ENCODE data around the gene PRSS37.
"Not testable (repeated sequence)": the region's sequence is repeated elsewhere in the genome, so short reads cannot be mapped to it uniquely, and the experiment has no call there.

Gene PRSS37, protein sequence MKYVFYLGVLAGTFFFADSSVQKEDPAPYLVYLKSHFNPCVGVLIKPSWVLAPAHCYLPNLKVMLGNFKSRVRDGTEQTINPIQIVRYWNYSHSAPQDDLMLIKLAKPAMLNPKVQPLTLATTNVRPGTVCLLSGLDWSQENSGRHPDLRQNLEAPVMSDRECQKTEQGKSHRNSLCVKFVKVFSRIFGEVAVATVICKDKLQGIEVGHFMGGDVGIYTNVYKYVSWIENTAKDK

DNA sequence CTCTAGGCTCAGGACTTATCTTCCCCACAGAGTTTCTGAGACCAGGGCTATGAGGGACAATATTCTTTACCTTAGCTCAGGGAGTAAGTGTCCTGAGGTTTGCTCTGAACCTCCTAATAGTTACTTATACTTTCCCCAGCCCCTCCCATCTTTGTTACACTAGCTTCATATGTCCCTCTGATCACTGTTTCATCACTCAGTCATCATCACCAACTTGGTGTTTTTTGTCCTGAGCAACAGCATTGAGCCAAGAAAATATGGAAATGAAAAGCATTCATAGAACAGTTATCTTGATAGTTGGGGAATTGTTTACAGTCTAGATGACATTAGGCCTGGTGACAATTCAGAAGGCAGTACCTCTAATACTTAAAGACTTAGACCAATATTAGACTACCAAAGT, at the start of gene PRSS37:
Gene PRSS37, minus strand, starts transcription at position 101 of the 400 bp plus-strand sequence. CDS start 436 bp downstream, outside the sequence.
- no peak for DNase-seq (ENCODE audit: low read depth in 2 of 2)

DNA sequence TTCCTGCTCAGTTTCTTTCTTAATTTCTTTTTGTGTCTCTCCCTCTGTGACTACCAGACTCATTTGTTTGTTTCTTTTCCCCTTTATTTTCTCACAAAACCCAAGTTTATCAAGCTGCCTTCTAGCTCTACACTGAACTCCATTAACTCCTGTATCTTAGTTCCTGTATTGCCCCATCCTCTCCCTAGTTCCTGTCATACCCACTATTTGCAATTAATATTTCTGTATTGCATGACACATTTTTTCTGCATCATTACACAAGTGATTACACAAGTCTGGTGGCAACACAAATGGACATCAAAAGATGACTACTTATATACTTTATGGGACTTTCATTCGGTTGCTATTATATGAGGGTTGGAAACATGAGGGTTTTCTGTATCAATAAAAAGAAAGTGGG, 48.0 kb upstream of the PRSS37 start:
- no peak for DNase-seq (ENCODE audit: low read depth in 2 of 2)

DNA sequence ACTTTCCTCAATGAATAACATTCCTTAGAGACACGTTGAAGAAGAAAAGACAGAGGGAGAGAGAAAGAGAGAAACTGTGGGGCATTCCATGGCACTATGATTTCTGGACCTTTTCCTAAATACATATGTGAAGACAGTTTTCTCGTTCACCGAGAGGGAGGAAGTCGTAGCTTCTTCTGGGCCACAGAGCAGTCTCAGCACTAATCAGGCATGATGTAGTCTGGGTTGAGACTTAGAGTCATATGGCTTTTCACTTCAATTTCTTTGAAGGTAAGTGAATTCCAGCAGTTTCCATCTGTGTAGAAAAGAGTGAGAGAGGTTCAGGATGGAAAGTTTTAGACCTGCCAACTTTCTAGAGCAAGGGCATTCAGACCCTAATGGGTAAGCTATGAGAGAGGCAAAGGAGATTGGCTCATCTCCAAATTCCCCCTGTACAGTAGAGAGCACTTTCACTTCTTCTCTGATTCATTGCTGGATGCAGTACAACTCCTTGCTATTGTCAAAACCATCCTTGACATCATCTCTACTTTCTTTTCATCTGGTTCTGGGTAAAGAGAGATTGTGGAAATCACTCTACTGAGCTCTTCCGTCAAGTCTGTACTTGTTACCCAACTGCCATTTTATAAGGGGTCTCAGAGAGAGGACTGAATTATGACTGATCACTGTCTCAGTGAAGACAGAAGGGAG, 43.4 kb upstream of the PRSS37 start:
- DNase-seq (ENCODE audit: low read depth in 2 of 2) = no peak

DNA sequence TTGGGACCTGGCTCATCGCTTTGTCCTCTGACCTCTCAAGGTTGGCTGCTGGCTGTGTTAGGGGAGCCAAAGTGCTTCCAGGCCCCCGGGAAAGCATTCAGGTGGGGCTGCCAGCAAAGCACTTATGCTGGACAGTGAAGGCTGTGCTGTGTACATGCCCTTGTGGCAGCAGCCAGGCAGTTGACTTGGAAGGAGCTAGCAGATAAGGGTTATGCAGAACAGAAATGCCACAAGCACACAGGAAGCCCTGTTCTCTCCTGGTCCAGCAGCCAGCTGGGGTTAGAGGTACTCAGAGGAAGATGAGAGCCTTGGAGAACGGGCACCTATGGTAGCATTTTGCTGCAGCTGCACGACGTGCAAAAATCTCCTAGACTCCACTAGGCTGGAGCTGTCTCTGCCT, 39.7 kb upstream of the PRSS37 start:
- DNase-seq (ENCODE audit: low read depth in 2 of 2) = no peak

GRCh38 chr7:141877365-141877764, 36.1 kb upstream of the PRSS37 start:
- no peak for DNase-seq (ENCODE audit: low read depth in 2 of 2)

DNA sequence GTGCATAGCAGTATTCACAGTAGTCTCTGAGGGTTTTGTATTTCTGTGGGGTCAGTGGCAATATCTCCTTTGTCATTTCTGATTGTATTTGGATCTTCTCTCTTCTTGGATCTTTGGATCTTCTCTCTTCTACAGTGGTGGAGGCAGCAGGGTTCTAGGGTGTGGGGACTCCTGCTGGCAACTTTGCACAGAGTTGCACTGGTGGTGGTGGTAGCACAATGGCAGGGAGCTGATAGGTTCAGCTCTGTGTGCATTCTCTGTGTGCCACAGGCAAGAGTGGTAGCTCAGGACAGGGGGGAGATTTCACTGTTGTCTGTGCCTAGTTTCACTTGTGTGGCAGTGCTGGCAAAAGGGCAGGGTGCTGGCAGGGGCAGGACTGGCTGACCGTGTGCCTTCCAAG, 35.1 kb upstream of the PRSS37 start:
- no peak for DNase-seq (ENCODE audit: low read depth in 2 of 2)

DNA sequence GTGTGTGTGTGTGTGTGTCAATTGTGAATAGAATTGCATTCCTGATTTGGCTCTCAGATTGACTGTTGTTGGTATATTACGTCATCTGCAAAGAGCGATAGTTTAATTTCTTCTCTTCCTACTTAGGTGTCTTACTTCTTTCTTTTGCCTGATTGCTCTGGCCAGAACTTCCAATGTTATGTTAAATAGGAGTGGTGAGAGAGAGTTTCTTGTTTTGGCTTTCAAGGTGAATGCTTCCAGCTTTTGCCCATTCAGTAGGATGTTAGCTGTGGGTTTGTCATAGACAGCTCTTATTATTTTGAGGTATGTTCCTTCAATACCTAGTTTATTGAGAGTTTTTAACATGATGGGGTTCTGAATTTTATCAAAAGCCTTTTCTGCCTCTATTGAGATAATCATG, 34.2 kb upstream of the PRSS37 start:
- DNase-seq (ENCODE audit: low read depth in 2 of 2) = no peak

DNA sequence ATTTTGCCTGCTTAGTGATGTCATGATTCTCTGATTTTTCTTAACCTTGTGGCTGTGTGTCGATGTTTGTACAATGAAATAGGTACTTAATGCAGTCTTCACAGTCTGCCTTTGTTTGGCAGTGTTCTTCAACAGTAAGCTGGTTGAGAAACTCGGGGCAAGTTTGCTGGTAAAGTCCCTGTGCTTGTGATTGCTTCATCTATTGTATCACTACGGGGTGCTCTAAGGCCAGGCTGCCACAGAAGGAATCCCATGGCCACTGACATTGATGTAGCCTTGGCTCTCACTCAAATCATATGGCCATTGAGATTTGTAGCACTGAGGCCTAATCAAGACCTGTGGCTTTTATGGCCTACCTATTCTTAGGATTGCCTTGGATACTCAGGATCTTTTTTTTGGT, 33.5 kb upstream of the PRSS37 start:
- no peak for DNase-seq (ENCODE audit: low read depth in 2 of 2)

GRCh38 chr7:141872931-141873330, 31.6 kb upstream of the PRSS37 start:
- DNase-seq (ENCODE audit: low read depth in 2 of 2) = no peak

DNA sequence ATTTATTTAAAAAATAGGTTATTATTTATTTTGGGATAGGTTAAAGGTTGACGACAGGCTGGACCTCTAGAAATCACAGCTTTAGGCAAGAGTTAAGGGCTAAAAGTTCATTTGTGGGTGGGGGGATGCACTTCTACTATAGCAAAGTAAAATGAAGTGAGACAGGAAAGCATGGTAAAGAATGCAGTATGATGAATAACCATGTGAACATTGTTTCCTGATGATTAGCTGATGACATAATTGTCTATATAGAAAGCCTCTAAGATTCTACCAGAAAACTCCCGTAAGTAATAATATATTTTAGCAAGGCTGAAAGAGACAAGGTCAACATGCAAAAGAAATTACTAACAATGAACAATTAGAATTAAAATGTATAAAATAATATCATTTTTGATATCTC, 25.7 kb upstream of the PRSS37 start:
- no peak for DNase-seq (ENCODE audit: low read depth in 2 of 2)

DNA sequence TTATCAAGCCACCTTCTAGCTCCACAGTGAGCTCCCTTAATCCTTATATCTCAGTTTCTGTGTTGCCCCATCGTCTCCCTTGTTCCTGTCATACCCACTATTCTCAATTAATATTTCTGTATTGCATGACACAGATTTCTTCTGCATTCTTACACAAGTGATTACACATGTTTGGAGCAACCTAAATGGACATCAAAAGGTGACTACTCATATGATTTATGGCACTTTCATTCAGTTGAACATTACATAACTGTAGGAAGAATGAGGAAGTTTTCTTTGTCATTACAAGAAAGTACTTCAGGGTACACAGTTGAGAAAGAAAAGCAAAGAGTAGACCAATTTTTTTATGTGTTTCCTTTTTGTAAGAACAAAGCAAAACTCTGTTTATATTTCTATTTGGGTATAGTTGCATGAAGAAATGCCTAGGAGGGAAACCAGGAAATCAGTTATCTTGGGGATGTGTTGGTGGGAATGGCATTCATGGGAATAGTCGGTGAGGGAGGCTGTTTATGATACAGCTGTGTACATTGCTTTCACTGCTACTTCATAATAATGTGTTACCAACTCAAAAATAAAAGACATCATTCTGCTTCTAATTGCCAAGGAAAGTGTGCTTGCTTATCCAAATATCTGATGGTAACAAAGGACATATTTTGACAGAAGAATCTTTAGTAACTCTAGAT, 23.6 kb upstream of the PRSS37 start:
- DNase-seq (ENCODE audit: low read depth in 2 of 2) = no peak

- no peak for DNase-seq (ENCODE audit: low read depth in 2 of 2)
Measured at GRCh38 chr7:141860207-141860606, 18.9 kb upstream of the PRSS37 start.

- DNase-seq (ENCODE audit: low read depth in 2 of 2) = no peak
Measured at GRCh38 chr7:141847996-141848395, 6.7 kb upstream of the PRSS37 start.

DNA sequence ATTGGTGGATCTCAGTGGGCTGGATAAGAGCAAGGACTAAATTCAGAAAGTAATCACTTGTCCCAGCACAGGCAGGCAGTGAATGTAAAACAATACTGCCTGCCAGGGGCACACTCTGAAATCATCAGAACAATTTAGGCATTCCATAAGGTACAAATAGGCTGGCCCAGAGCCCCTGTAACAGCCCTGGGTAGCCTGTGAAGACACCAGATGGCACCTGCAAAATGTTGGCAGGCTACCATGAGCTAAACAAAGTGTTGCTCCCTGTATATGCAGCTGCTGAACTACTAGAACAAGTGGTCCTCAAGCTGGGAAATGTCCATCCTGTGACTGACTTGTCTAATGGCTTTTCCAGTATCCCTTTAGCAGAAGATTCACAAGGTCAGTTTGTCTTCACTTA, 3.0 kb upstream of the PRSS37 start:
- DNase-seq (ENCODE audit: low read depth in 2 of 2) = no peak

- DNase-seq (ENCODE audit: low read depth in 2 of 2) = no peak
Measured at GRCh38 chr7:141842904-141843303, 1.6 kb upstream of the PRSS37 start.

GRCh38 chr7:141840708-141841107, 577 bp downstream of the PRSS37 start:
- no peak for DNase-seq (ENCODE audit: low read depth in 2 of 2)

DNA sequence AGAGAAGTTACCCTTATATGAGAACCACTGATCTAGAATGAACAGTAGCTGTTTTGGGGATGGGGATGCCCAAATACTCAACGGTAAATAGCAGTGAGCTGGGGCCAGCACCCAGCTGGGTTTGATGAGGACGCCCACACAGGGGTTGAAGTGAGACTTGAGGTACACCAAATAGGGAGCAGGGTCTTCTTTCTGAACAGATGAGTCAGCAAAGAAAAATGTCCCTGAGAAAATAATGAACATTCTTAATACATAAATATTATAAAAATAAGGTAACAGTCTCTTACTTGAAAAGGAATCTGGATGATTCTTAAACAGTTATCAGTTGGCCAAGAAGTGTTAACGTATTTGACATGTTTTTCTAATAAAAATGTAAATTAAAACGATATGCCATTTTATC, 2.0 kb downstream of the PRSS37 start:
- DNase-seq (ENCODE audit: low read depth in 2 of 2) = no peak

DNA sequence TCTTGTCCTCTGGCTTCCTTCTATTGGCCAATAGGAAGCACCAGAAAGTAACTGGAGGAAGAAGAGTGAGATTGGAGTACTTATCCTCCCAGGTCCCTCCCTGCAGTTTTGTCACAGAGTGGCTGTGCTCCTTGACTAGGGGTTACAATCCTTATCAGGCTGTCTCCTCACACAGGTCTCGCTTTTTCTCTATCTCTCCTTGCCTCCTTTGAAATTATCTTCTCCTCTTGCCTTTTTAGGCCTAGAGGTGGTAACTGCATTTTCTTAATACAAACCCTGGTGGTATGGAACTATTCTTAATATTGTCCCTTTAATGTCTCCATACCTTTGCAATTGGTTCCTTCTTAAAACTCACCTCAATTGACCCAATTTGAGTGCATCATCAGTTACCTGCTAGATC, 2.7 kb downstream of the PRSS37 start:
- no peak for DNase-seq (ENCODE audit: low read depth in 2 of 2)

GRCh38 chr7:141837683-141838082, 3.6 kb downstream of the PRSS37 start:
- DNase-seq (ENCODE audit: low read depth in 2 of 2) = no peak

DNA sequence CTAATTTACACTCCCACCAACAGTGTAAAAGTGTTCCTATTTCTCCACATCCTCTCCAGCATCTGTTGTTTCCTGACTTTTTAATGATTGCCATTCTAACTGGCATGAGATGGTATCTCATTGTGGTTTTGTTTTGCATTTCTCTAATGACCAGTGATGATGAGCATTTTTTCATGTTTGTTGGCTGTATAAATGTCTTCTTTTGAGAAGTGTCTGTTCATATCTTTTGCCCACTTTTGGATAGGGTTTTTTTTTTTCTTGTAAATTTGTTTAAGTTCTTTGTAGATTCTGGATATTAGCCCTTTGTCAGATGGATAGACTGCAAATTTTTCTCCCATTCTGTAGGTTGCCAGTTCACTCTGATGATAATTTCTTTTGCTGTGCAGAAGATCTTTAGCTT, 18.9 kb downstream of the PRSS37 start:
- DNase-seq (ENCODE audit: low read depth in 2 of 2) = not testable (repeated sequence)

GRCh38 chr7:141820067-141820466, 21.2 kb downstream of the PRSS37 start:
- no peak for DNase-seq (ENCODE audit: low read depth in 2 of 2)

DNA sequence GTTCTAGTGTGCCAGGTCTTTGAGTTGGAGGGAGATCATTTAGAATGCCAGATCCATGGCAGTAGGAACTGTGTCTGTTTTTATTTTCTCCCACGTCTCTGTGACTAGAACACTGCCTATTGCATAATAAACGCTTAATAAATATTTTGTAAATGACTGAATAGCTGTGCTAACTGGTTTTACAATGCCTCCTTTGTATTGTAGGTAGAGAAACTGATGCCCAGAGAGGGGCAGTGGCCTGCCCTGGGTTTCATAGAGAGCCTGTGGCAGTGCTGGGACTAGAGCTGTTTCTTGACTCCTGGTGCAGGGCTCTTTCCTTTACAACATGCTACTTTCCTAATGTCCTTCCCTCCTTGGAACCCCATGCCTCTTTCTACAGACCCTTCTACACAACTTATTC, 48.8 kb downstream of the PRSS37 start:
- no peak for DNase-seq (ENCODE audit: low read depth in 2 of 2)

- no peak for DNase-seq (ENCODE audit: low read depth in 2 of 2)
Measured at GRCh38 chr7:141789917-141790316, 51.4 kb downstream of the PRSS37 start, which contains the start of gene TAS2R5. TAS2R5 (plus strand) TSS chr7:141790217; CDS start chr7:141790362, 145 bp downstream.
